Hindlimb muscle (tissue), 1 donor: ENCODE measurements around the gene LRP5. TPM values are rescaled to one million over a fixed set of nuclear protein-coding genes. Genes with fewer than 3 reads are reported as not detected.
"Not testable (repeated sequence)": the region's sequence is repeated elsewhere in the genome, so short reads cannot be mapped to it uniquely, and the experiment has no call there.

ENCODE experiments used
- DNase-seq: peaks from one replicate; pipeline ENCODE4 v3.0.0-alpha.2; 2013
- polyA plus RNA-seq: library from polyadenylated mRNA; unstranded; fragments of 120-200 nt; gene quantifications from one replicate; pipeline ENCODE4 v1.2.1, GENCODE V29; 2013; ENCODE audit not compliant: insufficient read length

The LRP5 gene
- polyA plus RNA-seq, 1 donor: 55.0 TPM

- no peak for DNase-seq
Measured at GRCh38 chr11:68445531-68446035, 133.2 kb downstream of the LRP5 start.

DNA sequence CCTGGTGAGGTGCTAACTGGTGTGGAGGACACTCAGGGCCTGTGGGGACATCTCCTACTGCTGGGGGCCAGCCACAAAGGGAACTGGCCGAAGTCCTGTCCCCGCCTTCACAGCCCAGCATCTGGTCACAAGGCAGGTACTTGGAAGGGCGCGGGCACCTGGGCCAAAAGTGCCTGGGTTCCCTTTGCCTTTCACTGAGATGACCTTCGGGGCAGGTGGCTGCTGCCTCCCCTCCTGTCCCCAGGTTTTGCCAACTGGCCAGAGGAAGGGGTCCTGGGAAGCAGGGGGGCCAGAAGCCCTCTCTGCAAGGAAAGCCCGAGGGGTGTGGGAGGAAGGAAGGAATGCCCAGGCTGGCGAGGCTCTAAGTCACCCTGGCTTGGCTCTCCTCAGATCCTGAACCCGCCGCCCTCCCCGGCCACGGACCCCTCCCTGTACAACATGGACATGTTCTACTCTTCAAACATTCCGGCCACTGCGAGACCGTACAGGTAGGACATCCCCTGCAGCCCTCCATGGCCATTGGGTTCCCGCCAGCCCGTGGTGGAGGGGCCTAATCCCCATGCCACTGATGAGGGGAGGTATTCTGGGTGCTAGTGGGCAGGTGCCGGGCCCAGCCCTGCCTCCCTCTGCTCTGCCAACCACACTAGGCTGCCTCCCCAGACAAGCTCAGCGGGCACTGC lies 133.8 kb downstream of the LRP5 start:
- no peak for DNase-seq

DNA sequence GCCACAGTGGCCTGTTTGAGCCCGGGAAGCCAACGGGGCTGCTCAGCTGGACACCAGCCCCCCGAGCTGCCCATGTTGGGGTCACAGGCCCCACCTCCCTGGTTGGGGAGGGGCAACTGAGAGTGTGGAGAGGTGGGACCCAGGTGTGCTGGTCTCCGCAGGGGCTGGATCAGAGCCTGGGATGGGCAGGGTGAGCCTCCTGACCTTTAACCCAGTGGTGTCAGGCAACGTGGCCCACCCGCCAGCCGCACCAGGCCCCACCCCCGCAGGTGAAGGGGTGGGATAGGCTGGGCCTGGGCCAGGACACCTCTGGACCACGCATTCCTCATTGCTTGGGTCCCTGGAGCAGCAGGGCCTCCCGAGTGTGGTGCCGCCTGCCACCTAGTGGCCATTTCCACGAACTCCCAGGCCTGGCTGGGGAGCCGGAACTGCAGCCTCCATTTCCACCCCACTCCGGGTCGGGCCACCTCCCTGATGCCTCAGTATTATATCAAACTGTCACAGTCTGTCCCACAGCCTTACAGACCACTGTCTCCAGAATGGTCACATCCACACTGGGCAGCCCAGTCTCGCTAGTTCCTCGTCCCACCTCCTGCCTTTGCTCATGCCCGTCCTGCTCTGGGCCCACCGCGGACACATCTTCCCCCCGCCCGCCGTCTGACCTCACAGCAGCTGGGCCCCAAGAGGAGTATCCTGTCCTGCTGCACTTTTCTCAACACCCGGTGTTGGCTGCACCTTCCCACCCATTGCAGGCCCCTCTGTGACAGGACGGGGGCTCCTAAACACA lies 134.8 kb downstream of the LRP5 start:
- peak; percentile 70 for DNase-seq

DNA sequence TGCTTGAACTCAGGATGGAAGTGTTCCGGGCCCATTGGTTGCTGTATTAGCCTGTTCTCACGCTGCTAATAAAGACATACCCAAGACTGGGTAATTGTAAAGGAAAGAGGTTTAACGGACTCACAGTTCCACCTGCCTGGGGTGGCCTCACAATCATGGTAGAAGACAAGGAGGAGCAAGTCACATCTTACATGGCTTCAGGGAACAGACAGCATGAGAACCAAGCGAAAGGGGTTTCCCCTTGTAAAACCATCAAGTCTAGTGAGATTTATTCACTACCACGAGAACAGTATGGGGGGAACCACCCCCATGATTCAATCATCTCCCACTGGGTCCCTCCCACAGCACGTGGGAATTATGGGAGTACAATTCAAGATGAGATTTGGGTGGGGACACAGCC lies 135.5 kb downstream of the LRP5 start:
- not testable (repeated sequence) for DNase-seq

- no peak for DNase-seq
Measured at GRCh38 chr11:68448604-68449011, 136.2 kb downstream of the LRP5 start.

DNA sequence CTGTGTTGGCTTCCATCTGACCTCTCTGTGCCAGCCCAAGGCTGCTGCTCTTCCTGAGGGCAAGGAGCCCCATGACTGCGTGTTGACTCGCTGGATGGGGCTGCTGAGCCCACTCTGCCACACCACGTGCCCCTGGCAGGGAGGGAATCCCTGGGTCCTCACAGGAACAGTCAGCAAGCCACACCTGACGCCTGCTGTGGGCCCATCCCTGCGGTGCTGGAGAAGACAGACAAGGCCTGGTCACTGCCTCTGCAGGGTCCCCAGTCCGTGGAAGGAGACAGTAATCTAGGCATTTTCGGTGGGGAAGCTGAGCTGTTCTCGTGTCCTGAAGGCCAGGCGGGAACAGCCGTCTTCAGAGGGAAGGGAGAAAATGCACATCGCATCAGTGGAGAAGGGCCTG lies 137.6 kb downstream of the LRP5 start:
- DNase-seq: no peak

- DNase-seq: no peak
Measured at GRCh38 chr11:68450711-68451110, 138.3 kb downstream of the LRP5 start.

- DNase-seq: no peak
Measured at GRCh38 chr11:68454767-68455166, 142.4 kb downstream of the LRP5 start.

GRCh38 chr11:68455485-68455884 lies 143.1 kb downstream of the LRP5 start:
- DNase-seq: no peak

DNA sequence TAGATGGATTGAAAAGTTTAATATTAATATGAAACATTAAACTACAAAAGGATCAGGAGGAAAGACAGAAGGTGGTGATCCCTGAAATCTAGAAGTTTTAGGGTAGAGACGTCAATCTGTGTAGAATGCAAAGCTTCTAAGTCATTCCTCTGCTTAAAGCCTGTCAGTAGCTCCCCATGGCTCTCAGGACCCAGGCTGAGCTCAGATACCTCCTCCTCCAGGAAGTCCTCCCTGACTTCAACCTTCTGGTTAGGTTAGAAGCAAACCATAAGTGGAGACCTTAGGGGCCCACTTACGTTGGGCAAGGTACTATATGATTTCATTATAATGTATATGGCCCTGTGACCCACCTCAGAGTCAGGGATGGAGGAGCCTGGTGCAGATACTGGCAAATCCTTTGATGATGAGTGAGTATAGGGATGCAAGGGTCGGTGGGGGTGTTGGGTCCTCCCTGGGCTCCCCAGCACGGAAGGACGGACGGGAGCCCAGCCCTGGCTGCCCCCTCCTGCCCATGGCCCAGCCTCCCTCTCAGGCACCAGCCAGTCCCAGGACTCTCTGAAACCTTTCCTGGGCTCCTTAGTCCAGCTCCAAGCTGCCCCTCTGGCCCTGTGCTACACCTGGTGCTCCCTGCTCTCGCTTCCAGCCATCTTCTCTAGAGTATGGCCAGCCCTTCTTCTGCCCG lies 145.0 kb downstream of the LRP5 start:
- DNase-seq: no peak

DNA sequence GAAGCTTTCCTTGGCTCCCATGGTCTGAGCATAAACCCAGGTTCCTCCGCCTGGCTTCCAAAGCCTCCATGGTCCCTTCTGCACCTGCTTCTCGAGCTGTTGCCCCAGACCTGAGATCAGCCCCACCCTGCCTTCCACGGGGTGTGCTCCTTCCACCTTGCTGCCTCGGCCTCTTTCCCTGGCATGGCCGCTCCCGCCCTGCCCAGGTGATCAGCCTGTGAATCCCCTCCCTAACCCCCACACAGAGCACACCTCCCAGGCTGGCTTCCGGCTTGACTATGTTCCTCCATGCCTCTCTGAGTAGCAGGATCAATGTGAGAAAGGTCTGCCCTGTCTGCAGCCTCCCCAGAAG lies 145.5 kb downstream of the LRP5 start:
- DNase-seq: no peak

- not testable (repeated sequence) for DNase-seq
Measured at GRCh38 chr11:68458340-68458739, 145.9 kb downstream of the LRP5 start.

DNA sequence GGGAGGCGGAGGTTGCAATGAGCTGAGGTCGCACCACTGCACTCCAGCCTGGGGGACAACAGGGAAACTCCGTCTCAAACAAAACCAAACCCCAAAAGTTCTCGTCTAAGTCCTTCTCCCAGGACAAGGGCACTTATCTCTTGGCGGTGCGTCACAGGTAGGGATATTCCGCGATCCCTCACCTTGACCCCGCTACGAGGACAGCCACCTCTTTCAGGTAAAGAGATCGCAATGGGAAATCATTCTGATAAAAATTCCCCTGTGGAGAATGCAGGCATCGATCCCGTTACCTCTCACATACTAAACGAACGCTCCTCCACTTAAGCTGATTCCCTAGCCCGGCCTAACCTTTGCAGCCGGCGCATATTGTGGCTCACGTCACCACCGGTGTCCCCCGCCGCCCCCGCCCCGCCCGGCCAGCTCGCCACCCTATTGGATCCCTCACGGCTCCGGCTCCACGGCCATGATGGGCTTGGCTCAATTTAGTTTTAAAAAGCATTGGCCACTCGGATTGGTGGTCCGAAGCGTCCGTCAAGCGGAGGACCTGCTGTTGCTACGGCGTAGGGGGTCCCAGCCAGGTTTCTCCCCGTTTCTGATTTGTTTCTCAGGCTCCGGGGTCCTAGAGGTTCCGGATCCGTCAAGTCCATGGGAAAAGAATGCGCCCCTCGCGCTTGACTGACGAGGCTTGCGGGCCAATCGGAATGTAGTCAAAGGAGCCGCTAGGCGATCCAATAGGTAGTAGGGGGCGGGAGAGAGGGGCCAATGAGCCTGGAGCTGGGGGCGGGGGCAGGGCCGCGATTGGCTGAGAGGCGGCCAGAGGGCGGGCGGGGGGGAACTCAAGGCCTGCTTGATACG lies 147.7 kb downstream of the LRP5 start:
- peak; percentile 98 for DNase-seq

DNA sequence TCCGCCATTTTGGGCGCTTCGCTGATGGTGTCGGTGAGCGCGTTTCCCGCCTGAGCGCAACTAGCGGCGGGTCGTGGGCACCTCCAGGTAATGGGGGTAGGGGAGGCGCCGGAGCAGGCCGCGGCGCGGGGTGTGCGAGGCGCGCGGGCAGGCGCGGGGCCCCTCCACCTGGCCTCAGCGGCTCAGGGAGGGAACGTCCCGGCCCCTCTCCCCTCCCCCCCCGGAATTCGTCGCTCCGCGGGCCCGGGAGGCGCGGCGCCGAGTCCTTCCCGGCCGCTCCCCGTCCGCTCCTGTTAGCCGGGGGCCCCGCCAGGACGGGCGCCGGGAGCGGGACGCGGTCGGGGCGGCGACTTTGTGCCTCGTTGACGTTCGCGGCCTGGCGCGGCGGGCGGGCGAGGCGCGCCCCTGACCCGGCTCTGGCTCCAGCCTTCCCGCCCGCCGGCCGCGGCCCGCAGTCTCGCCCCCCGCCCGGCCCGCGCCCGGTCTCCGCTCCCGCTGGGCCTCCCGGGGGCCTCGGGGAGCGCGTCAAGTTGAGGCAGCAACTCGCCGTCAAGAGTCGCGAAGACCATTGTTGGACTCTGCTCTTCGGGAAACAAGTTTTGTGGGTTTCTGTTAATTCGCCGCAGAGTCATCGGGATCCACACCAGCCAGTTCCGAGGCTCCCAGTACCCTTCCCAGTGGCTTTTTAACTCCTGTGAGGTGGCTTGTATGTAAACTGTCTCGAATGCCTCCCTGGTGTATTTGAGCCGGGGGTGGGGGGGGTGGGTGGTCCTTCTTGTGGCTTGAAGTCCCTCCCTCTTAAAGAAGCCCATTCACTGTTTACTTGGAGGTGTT lies 148.6 kb downstream of the LRP5 start, which contains the start of gene PPP6R3:
Gene PPP6R3 (plus strand): TSS at position 12 of the 834 bp plus-strand sequence. CDS start 76,913 bp downstream, outside the sequence.
- DNase-seq: peak; percentile 29

DNA sequence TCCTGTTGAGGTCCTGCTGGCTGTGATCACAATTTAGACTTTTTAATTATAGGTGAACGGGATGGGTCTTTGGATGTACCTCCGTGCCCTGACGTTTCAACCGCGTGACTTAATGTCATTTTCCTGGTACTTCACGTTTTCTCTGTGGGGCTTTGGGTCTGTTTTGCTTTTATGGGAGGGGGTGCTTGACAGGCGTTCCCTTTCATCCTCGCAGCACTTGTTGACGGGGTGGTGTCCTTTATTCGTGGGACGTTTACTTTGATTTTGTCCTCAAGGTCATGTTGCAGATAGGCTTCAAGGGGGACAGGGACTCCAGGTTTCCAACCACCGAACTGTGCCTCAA lies 149.2 kb downstream of the LRP5 start:
- DNase-seq: no peak

DNA sequence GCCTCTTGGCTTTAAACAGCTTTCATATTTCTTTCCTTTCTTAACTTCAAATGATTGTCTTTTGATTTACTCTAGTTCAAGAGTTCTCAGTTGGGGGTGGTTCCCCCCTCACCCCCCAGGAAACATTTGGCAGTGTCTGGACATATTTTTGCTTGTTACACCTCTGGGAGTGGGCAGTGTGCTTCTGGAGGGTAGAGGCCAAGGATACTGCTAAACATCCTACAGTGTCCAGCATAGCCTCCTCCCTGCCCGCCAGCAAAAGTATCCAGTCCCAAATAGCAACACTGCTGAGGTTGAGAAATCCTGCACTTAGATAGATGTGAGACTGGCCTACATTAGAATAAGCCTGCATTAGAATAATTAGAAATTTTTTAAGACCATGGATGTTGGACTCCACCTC lies 151.3 kb downstream of the LRP5 start:
- DNase-seq: no peak

DNA sequence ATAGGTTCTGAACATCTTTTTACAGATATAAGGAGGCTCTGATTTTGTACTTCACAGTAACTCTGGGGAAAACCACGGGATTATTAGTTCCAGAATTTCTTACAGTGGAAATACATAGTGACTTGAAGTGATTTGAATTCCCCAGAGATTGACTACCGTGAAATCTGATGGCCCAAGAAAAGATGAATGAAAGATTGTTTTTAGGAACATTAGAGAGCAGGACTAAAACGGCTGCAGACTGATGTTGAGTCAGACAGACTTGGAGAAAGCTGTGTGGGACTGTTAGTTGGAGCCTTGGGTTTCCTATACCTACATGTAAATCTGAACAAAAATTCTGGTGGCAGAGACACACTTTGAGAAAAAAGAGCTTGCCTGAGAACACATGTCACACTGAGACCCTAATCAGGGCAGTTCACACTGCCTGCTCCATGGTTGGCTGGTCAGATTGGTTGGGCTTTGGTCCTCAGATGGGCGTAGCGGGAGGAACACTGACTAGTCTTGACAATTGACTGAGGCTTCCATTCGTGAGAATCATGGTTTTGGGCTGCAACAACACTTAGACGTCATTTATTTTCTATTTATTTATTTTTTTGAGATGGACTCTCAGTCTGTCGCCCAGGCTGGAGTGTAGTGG lies 154.9 kb downstream of the LRP5 start:
- no peak for DNase-seq

DNA sequence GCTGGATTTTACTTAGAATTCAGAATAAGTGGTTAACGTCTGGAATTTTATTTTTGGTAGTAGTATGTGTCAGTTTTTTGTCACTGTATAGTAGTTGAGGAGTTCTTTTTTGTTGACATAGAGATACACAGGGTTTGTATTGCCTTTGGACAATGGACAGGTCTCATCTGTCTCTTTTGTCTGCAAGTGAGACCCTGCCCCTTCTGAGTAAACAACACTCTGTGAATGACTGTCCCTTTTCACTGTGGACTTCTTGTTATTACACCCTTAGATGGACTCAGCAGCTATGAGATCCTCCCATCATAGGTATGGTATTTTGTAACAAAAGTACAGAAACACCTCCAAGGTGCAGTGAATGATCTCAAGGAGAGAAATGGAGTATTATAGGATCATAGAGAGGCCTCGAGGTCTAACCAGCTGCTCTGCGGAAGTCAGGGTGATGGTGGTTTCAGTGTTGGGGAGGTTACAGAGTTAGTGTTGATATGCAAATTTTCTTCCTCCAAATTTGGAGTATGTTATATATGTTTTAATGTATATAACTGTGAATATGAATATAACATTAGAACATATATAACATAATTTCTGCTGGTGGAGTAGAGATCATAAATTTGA lies 155.9 kb downstream of the LRP5 start:
- DNase-seq: no peak

- no peak for DNase-seq
Measured at GRCh38 chr11:68469122-68469521, 156.7 kb downstream of the LRP5 start.

DNA sequence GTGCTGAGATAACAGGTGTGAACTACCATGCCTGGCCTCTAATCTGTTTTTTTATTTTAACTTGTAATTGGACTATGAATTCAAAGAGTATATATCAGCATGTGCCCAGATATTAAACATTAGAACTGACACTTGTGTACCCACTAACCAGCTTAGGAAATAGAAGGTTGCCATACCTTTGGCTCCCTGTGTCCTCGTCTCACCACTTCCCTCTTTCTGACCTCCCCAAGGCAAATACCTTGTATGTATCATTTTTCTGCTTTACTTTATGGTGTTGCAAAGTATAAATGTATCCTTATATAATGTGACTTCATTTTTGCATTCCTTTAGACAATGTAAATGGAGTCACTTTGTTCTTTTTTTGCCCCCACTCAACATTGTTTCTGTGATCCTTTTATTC lies 157.3 kb downstream of the LRP5 start:
- DNase-seq: no peak
